Heart right ventricle (tissue), 16 donors: Measurements from ENCODE around the gene PIGC. TPM values are rescaled to one million over a fixed set of nuclear protein-coding genes. Genes with fewer than 3 reads are reported as not detected.

Source experiments
- ATAC-seq, 8 donors: fragments of 200-7000 bp; cut with Tn5 transposase; one replicate each; pipeline ENCODE4 v1.9.1; 2020; ENCODE audit warnings: mild to moderate bottlenecking in 8 of 8, moderate library complexity in 8 of 8, moderate number of reproducible peaks in 1 of 8
- DNase-seq, 2 donors: peaks; one replicate each; pipeline ENCODE4 v3.0.0-alpha.2; 2020
- H3K27ac ChIP-seq, 10 donors: fragments of 200-600 bp; sonication (generic) in 2 of 10; one replicate each; pipeline versions ENCODE4 v1.5.0 to v1.8.0; 2020 to 2022; ENCODE audit warnings: mild to moderate bottlenecking in 3 of 10
- H3K27me3 ChIP-seq, 7 donors: fragments of 200-600 bp; one replicate each; pipeline ENCODE4 v1.8.0; 2021 to 2022; ENCODE audit warnings: mild to moderate bottlenecking in 2 of 7
- H3K36me3 ChIP-seq, 9 donors: fragments of 200-600 bp; sonication (generic) in 1 of 9; one replicate each; pipeline versions ENCODE4 v1.5.0 to v1.8.0; 2020 to 2022; ENCODE audit warnings: mild to moderate bottlenecking in 2 of 9
- H3K4me1 ChIP-seq, 9 donors: fragments of 200-600 bp; sonication (generic) in 1 of 9; one replicate each; pipeline versions ENCODE4 v1.5.0 to v1.8.0; 2020 to 2022; ENCODE audit warnings: mild to moderate bottlenecking in 4 of 9
- H3K4me3 ChIP-seq, 10 donors: fragments of 200-600 bp; sonication (generic) in 2 of 10; one replicate each; pipeline versions ENCODE4 v1.5.0 to v1.8.0; 2020 to 2022; ENCODE audit warnings: mild to moderate bottlenecking in 7 of 10, moderate library complexity in 2 of 10
- H3K9me3 ChIP-seq, 11 donors: fragments of 200-600 bp in 10 of 11; sonication (generic) in 2 of 11; one replicate each; pipeline versions ENCODE4 v1.5.0 to v1.8.0; 2013 to 2022; ENCODE audit warnings: mild to moderate bottlenecking in 2 of 11, control low read depth in 1 of 11, moderate library complexity in 1 of 11
- WGBS, 2 donors: extraction: QIAGEN DNeasy Blood & Tissue Kit; methylation state at CpG; one replicate each; pipeline ENCODE4 v1.1.7; 2013; ENCODE audit warnings: inconsistent platforms in 1 of 2; 5-methylcytosine and 5-hydroxymethylcytosine counted together
- intact Hi-C, 10 donors: fragments of 100-400 bp; cut with DNase I; formaldehyde crosslinking; loops; one replicate each; pipeline versions ENCODE4 v1.11.1 to v1.14.2; 2022
- polyA plus RNA-seq, 2 donors: library from polyadenylated mRNA; stranded (reverse); fragments of 200-250 nt; gene quantifications; one replicate each; pipeline ENCODE4 v1.2.3, GENCODE V29; 2013
- total RNA-seq, 10 donors: library from RNA; stranded (reverse); fragmentation: NEBNext Ultra II Directional in 3 of 10; extraction: Animal tissue kit (Norgen Biotek cat#: 25700) in 3 of 10; gene quantifications; one replicate each; pipeline versions ENCODE4 v1.2.1 to v1.2.4, GENCODE V29; 2021 to 2023
- TF ChIP-seq, protein P1 (sequence below), 9 donors: fragments of 200-600 bp; sonication (generic) in 2 of 9; IDR thresholded peaks; one replicate each; pipeline versions ENCODE4 v1.5.0 to v1.8.0; 2021 to 2022; ENCODE audit warnings: antibody characterized with exemption in 9 of 9, mild to moderate bottlenecking in 5 of 9, moderate library complexity in 1 of 9
- donor health status: Arrhythmogenic right ventricular cardiomyopathy.
- donor health status: ischemic (EF 13 %, LVEDD 7.1; RV severe dilation, severe dysfunction).
- donor health status: healthy with polysubstance abuse.
- donor health status: DM: no; HTN: yes; CAD: no.
- donor health status: DM: no; HTN: no; CAD: no.
- donor health status: ischemic (EF 25% LVEDD 6.9; RV normal size, moderate dysfunction).
- donor health status: ischemic (EF 25% LVEDD 5.7; RV mildly dilated, moderate dysfunction).
- donor health status: healthy.
- donor health status: DM: yes; HTN: yes; CAD: no.
- donor health status: Ischemic cardiomyopathy.
- donor health status: ischemic (EF 35%, LVEDD 5.7; RV mildly dilated, moderate dysfunction).
- donor health status: nonischemic (EF 11% LVEDD 7.7; RV severe dilation, severe dysfunction).
- donor health status: DM: yes; HTN: yes; CAD: no.
- donor health status: PGD.
- donor health status: ischemic (EF 29% LVEDD 5.4; RV normal size, mild dysfunction).
- donor health status: nonischemic (EF 23%, LVEDD 6.1; RV moderate dilation, normal function).

Gene PIGC
- total and polyA plus RNA-seq, 12 donors: 9.3 to 21.2 (median 13.9) TPM

DNA sequence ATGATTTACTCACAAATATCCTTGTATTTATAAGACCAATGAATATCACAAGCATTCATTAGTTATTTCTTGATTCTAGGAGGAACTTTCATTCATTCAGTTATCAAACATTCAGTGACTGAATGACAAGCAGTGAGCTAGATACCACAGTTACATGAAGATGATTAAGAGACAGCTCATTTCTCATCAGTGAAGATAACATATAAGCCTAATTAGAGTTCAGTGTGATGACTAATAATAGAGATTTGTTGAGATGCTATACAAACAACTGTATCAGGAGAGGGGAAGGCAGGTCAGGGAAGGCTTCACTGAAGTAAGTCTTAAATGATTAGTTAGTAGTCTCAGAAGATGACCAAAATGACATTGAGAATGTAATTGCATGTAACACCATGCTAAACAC is 38.0 kb downstream of the PIGC start:
- no peak overlapping the region for H3K4me3 ChIP-seq
- no peak overlapping the region for H3K27ac ChIP-seq
- intact Hi-C loops: loop anchor here in 4 of 10 donors (10.0 kb wide), 3 partner anchors 321 to 401 kb away; no protein-coding TSS in a partner anchor
- H3K36me3 ChIP-seq: no peaks in the 10 kb centered on the region
- H3K4me1 ChIP-seq: peaks cover 0 to 10% (median 0%) of the 10 kb centered on the region in 9 donors
- TF ChIP-seq, protein P1, sequence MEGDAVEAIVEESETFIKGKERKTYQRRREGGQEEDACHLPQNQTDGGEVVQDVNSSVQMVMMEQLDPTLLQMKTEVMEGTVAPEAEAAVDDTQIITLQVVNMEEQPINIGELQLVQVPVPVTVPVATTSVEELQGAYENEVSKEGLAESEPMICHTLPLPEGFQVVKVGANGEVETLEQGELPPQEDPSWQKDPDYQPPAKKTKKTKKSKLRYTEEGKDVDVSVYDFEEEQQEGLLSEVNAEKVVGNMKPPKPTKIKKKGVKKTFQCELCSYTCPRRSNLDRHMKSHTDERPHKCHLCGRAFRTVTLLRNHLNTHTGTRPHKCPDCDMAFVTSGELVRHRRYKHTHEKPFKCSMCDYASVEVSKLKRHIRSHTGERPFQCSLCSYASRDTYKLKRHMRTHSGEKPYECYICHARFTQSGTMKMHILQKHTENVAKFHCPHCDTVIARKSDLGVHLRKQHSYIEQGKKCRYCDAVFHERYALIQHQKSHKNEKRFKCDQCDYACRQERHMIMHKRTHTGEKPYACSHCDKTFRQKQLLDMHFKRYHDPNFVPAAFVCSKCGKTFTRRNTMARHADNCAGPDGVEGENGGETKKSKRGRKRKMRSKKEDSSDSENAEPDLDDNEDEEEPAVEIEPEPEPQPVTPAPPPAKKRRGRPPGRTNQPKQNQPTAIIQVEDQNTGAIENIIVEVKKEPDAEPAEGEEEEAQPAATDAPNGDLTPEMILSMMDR (IDR thresholded peaks at IDR 0.05): no peak
- no peaks in the 10 kb centered on the region for H3K9me3 ChIP-seq
- ATAC-seq: no peak
- DNase-seq: no peak
- H3K27me3 ChIP-seq: no peaks in the 10 kb centered on the region

DNA sequence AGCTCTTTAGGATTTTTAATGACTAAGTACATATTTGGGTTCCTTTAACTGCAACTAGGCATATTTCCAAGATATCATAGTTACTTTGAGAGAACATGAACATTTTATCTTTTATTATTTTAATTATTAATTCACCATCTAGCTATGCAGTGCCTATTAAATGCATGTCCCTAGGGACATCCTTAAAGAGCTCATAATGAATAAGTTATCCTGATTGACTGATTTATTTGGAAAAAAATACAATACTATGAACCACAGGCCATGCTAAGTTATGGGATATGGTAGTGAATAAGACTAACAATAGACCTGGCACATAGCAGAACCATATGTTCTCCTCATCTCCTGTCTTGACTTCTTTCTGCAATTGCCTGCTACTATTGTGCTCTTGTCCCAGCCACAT is 39.7 kb downstream of the PIGC start:
- TF ChIP-seq, protein P1 (IDR thresholded peaks at IDR 0.05): no peak
- Histone ChIP-seq H3K27ac (no peak overlapping the region), H3K27me3 (no peaks in the 10 kb centered on the region), H3K9me3 (no peaks in the 10 kb centered on the region), H3K4me3 (no peak overlapping the region), H3K36me3 (no peaks in the 10 kb centered on the region), H3K4me1 (peaks cover 0 to 21% (median 9%) of the 10 kb centered on the region in 9 donors)
- DNase-seq (no peak), ATAC-seq (no peak)
- intact Hi-C loops: loop anchor here in 6 of 10 donors (5.0 to 10.0 kb wide), 6 partner anchors 317 to 402 kb away; no protein-coding TSS in a partner anchor

- no peaks in the 10 kb centered on the region for H3K36me3 ChIP-seq
- 71 to 74% methylated on average over 1 of the region's 1 CpG for WGBS, 2 donors
- no peak overlapping the region for H3K4me3 ChIP-seq
- DNase-seq: no peak
- H3K27ac ChIP-seq: no peak overlapping the region
- ATAC-seq: no peak
- TF ChIP-seq, protein P1 (IDR thresholded peaks at IDR 0.05): no peak
- peaks cover 0 to 32% (median 20%) of the 10 kb centered on the region in 9 donors for H3K4me1 ChIP-seq
- no peaks in the 10 kb centered on the region for H3K9me3 ChIP-seq
- intact Hi-C loops: loop anchor here in 6 of 10 donors (2.0 to 10.0 kb wide), 7 partner anchors 312 to 401 kb away; no protein-coding TSS in a partner anchor
- H3K27me3 ChIP-seq: no peaks in the 10 kb centered on the region
These were observed 40.8 kb downstream of the PIGC start for GRCh38 chr1:172402878-172403569.

DNA sequence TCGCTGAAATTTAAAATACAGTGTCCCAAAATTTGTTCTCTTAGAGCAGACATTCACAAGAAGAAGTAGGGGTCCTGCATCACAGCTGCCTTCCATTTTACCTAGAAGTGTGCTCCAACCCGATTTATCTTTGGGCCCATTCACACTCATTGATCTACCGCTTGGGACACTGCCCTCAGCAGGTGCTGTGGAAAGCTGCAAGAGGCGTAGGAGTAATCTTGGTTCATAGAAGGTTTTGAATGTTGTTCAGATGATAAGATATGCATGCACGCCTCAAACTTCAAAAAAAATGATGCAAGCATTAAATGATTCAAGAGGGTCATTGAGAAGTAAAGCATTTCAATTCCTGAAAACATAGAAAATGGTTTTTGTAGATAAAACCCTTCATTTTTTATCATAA is 42.0 kb downstream of the PIGC start:
- no peaks in the 10 kb centered on the region for H3K36me3 ChIP-seq
- DNase-seq (no peak), ATAC-seq (no peak)
- WGBS, 2 donors: 84% methylated on average over 5 of the region's 5 CpGs
- no peak overlapping the region for H3K4me3 ChIP-seq
- TF ChIP-seq, protein P1 (IDR thresholded peaks at IDR 0.05): peak in 1 of 9 donors; percentile 9
- no peak overlapping the region for H3K27ac ChIP-seq
- no peaks in the 10 kb centered on the region for H3K9me3 ChIP-seq
- no peaks in the 10 kb centered on the region for H3K27me3 ChIP-seq
- H3K4me1 ChIP-seq: peaks cover 0 to 41% (median 31%) of the 10 kb centered on the region in 9 donors
- intact Hi-C loops: loop anchor here in 6 of 10 donors (2.0 to 10.0 kb wide), 7 partner anchors 311 to 400 kb away; no protein-coding TSS in a partner anchor
